Retinal pigment epithelial cell (primary cell): ENCODE results near the gene TRNP1.

Source experiments
- DNase-seq: peaks from one replicate; pipeline ENCODE4 v3.0.0-alpha.2; 2010; ENCODE audit warnings: low read depth
- H3K4me3 ChIP-seq: 2 replicates; pipeline ENCODE4 v1.5.1; 2011; ENCODE audit warnings: mild to moderate bottlenecking, low read length, control low read depth, moderate library complexity
- CTCF ChIP-seq: conservative IDR thresholded peaks from 2 replicates; pipeline ENCODE4 v1.5.1; 2011; ENCODE audit warnings: low read depth, low read length, control low read depth, inconsistent platforms

Gene TRNP1

GRCh38 chr1:27004471-27005165, 11.1 kb downstream of the TRNP1 start:
- H3K4me3 ChIP-seq, result no peak overlapping the region
- DNase-seq, result no peak
- TF ChIP-seq CTCF, result no peak

- TF ChIP-seq CTCF, result no peak
- no peak overlapping the region for H3K4me3 ChIP-seq
- no peak for DNase-seq
Measured at GRCh38 chr1:27005166-27005530, 11.7 kb downstream of the TRNP1 start.

GRCh38 chr1:27005648-27006496, 12.4 kb downstream of the TRNP1 start:
- TF ChIP-seq CTCF, result no peak
- DNase-seq, result no peak
- no peak overlapping the region for H3K4me3 ChIP-seq

- no peak for TF ChIP-seq CTCF
- no peak overlapping the region for H3K4me3 ChIP-seq
- DNase-seq, result no peak
Measured at GRCh38 chr1:27006683-27007082, 13.2 kb downstream of the TRNP1 start.

GRCh38 chr1:27007909-27008582, 14.6 kb downstream of the TRNP1 start:
- no peak for TF ChIP-seq CTCF
- no peak overlapping the region for H3K4me3 ChIP-seq
- no peak for DNase-seq

- peak; percentile 60 for DNase-seq
- TF ChIP-seq CTCF, result peak; percentile 14
- no peak overlapping the region for H3K4me3 ChIP-seq
Measured at GRCh38 chr1:27009601-27010197, 16.2 kb downstream of the TRNP1 start.
